Measurements from ENCODE around the gene FAM184A. TPM values are rescaled to one million over a fixed set of nuclear protein-coding genes. Genes with fewer than 3 reads are reported as not detected.

The FAM184A gene
- total and polyA plus RNA-seq, 2 experiments from 2014 or later: 13.7 to 18.6 TPM

GRCh38 chr6:119035459-119035858 is 43.0 kb downstream of the FAM184A start:
- Histone ChIP-seq H3K36me3 (ENCODE audit: insufficient read depth) (no peaks in the 10 kb centered on the region), H3K9me2 (ENCODE audit: insufficient read depth) (no peaks in the 10 kb centered on the region), H3K27me3 (ENCODE audit: insufficient read depth) (peaks cover 6% of the 10 kb centered on the region), H3K4me3 (peak overlapping the region; percentile 5), H2AFZ (no peak overlapping the region), H3K79me2 (replicated peaks; ENCODE audit: insufficient read depth) (no peaks in the 10 kb centered on the region), H3K4me2 (peak overlapping the region; percentile 18), H3K27ac (ENCODE audit: low read depth) (peak overlapping the region; percentile 11; the same call in 1 of the 2 replicates), H3F3A (replicated peaks; ENCODE audit: low read depth) (no peaks in the 10 kb centered on the region), H4K20me1 (replicated peaks; ENCODE audit: insufficient read depth) (no peaks in the 10 kb centered on the region), H3K4me1 (ENCODE audit: insufficient read depth) (peaks cover 28% of the 10 kb centered on the region)
- Mint-ChIP-seq H3K4me1 (peaks cover 61% of the 10 kb centered on the region), H3K36me3 (ENCODE audit: low read depth) (no peaks in the 10 kb centered on the region), H3K9me3 (no peaks in the 10 kb centered on the region), H3K27me3 (ENCODE audit: insufficient read depth, low read depth, poor library complexity) (peaks cover 3% of the 10 kb centered on the region), H3K4me3 (peak overlapping the region; percentile 60), H3K27ac (peak overlapping the region; percentile 85)
- ATAC-seq (peak; percentile 86), DNase-seq (ENCODE audit: low spot score) (peak; percentile 81)
- no peak for TF ChIP-seq EZH2 (IDR thresholded peaks at IDR 0.05; ENCODE audit: low read depth, unreplicated experiment)
- no peak for TF ChIP-seq POLR2AphosphoS5 (IDR thresholded peaks at IDR 0.05; ENCODE audit: low read depth)
- TF ChIP-seq ZNF331 (CRISPR knock-in tag; IDR thresholded peaks at IDR 0.05; ENCODE audit: low read depth): no peak
- TF ChIP-seq ETS1 (IDR thresholded peaks at IDR 0.05): no peak
- TF ChIP-seq CREB1 (CRISPR knock-in tag; IDR thresholded peaks at IDR 0.05; ENCODE audit: low read depth): no peak

GRCh38 chr6:119034827-119035458 is 43.5 kb downstream of the FAM184A start:
- Mint-ChIP-seq H3K36me3 (ENCODE audit: low read depth) (no peaks in the 10 kb centered on the region), H3K4me3 (peak overlapping the region; percentile 60), H3K27ac (peak overlapping the region; percentile 85), H3K4me1 (peaks cover 57% of the 10 kb centered on the region), H3K9me3 (no peaks in the 10 kb centered on the region), H3K27me3 (ENCODE audit: insufficient read depth, low read depth, poor library complexity) (peaks cover 3% of the 10 kb centered on the region)
- Histone ChIP-seq H3K79me2 (replicated peaks; ENCODE audit: insufficient read depth) (no peaks in the 10 kb centered on the region), H3K27me3 (ENCODE audit: insufficient read depth) (peaks cover 11% of the 10 kb centered on the region), H3K9me2 (ENCODE audit: insufficient read depth) (no peaks in the 10 kb centered on the region), H3K27ac (ENCODE audit: low read depth) (peak overlapping the region; percentile 35; the same call in 1 of the 2 replicates), H4K20me1 (replicated peaks; ENCODE audit: insufficient read depth) (no peaks in the 10 kb centered on the region), H3F3A (replicated peaks; ENCODE audit: low read depth) (no peaks in the 10 kb centered on the region), H3K36me3 (ENCODE audit: insufficient read depth) (no peaks in the 10 kb centered on the region), H3K4me1 (ENCODE audit: insufficient read depth) (peaks cover 28% of the 10 kb centered on the region), H3K4me2 (peak overlapping the region; percentile 63), H3K4me3 (peak overlapping the region; percentile 16), H2AFZ (no peak overlapping the region)
- peak; percentile 89 for ATAC-seq
- peak; percentile 90 for DNase-seq (ENCODE audit: low spot score)
- TF ChIP-seq POLR2AphosphoS5 (IDR thresholded peaks at IDR 0.05; ENCODE audit: low read depth) (no peak), ZNF462 (CRISPR knock-in tag; IDR thresholded peaks at IDR 0.05) (no peak), NANOG (IDR thresholded peaks at IDR 0.05; ENCODE audit: borderline replicate concordance) (no peak), EZH2 (IDR thresholded peaks at IDR 0.05; ENCODE audit: low read depth, unreplicated experiment) (no peak), EZH2phosphoT487 (IDR thresholded peaks at IDR 0.05; ENCODE audit: unreplicated experiment) (no peak), CREB1 (CRISPR knock-in tag; IDR thresholded peaks at IDR 0.05; ENCODE audit: low read depth) (no peak), STAT1 (IDR thresholded peaks at IDR 0.05; ENCODE audit: unreplicated experiment) (no peak), REST (IDR thresholded peaks at IDR 0.05; ENCODE audit: unreplicated experiment) (no peak)

Measured in GM23338 (cell line).